Parathyroid adenoma (tissue), 2 donors: Measurements from ENCODE around the gene CYP3A5.
"Not testable (repeated sequence)": the region's sequence is repeated elsewhere in the genome, so short reads cannot be mapped to it uniquely, and the experiment has no call there.

ENCODE experiments used
- H2AFZ ChIP-seq: fragments of 300-600 bp; sonication (generic); one replicate; pipeline ENCODE4 v1.7.0; 2017; ENCODE audit warnings: antibody characterized with exemption, mild to moderate bottlenecking
- H3K27ac ChIP-seq: fragments of 300-600 bp; sonication (generic); one replicate; pipeline ENCODE4 v1.7.0; 2017
- H3K27me3 ChIP-seq: fragments of 300-600 bp; sonication (generic); one replicate; pipeline ENCODE4 v1.7.0; 2017; ENCODE audit warnings: low read length; ENCODE audit not compliant: control insufficient read depth, insufficient read depth
- H3K36me3 ChIP-seq: fragments of 300-600 bp; sonication (generic); one replicate; pipeline ENCODE4 v1.7.0; 2017; ENCODE audit warnings: low read length; ENCODE audit not compliant: control insufficient read depth, insufficient read depth
- H3K4me1 ChIP-seq: fragments of 300-600 bp; sonication (generic); one replicate; pipeline ENCODE4 v1.7.0; 2017; ENCODE audit warnings: control low read depth
- H3K4me2 ChIP-seq: fragments of 300-600 bp; sonication (generic); one replicate; pipeline ENCODE4 v1.7.0; 2017; ENCODE audit warnings: low read length
- H3K4me3 ChIP-seq: fragments of 300-600 bp; sonication (generic); one replicate; pipeline ENCODE4 v1.7.0; 2017; ENCODE audit warnings: low read depth, low read length
- H3K79me2 ChIP-seq: fragments of 300-600 bp; sonication (generic); one replicate; pipeline ENCODE4 v1.7.0; 2017; ENCODE audit warnings: control low read depth
- H3K9ac ChIP-seq: fragments of 300-600 bp; sonication (generic); one replicate; pipeline ENCODE4 v1.7.0; 2017; ENCODE audit warnings: mild to moderate bottlenecking
- H3K9me3 ChIP-seq: fragments of 300-600 bp; sonication (generic); one replicate; pipeline ENCODE4 v1.7.0; 2017; ENCODE audit warnings: low read length; ENCODE audit not compliant: control insufficient read depth
- CTCF ChIP-seq: fragments of 300-600 bp; sonication (generic); IDR thresholded peaks from one replicate; pipeline ENCODE4 v1.7.0; 2017; ENCODE audit warnings: antibody characterized with exemption, mild to moderate bottlenecking
- donor health status: primary hyperparathyroidism.

The CYP3A5 gene

GRCh38 chr7:99694912-99695304 lies 15.1 kb upstream of the CYP3A5 start:
- Histone ChIP-seq H3K79me2 (no peaks in the 10 kb centered on the region), H3K27ac (no peak overlapping the region), H3K36me3 (no peaks in the 10 kb centered on the region), H3K9me3 (no peaks in the 10 kb centered on the region), H3K4me2 (no peak overlapping the region), H3K4me3 (no peak overlapping the region), H3K4me1 (peaks cover 7% of the 10 kb centered on the region), H3K27me3 (no peaks in the 10 kb centered on the region), H2AFZ (no peak overlapping the region), H3K9ac (no peak overlapping the region)
- no peak for TF ChIP-seq CTCF

GRCh38 chr7:99694201-99694911 lies 14.6 kb upstream of the CYP3A5 start:
- H3K36me3 ChIP-seq, result no peaks in the 10 kb centered on the region
- no peak overlapping the region for H3K9ac ChIP-seq
- no peaks in the 10 kb centered on the region for H3K79me2 ChIP-seq
- H3K27me3 ChIP-seq, result no peaks in the 10 kb centered on the region
- peaks cover 7% of the 10 kb centered on the region for H3K4me1 ChIP-seq
- H3K4me3 ChIP-seq, result no peak overlapping the region
- no peak for TF ChIP-seq CTCF
- H3K9me3 ChIP-seq, result no peaks in the 10 kb centered on the region
- peak overlapping the region; percentile 65 for H2AFZ ChIP-seq
- H3K4me2 ChIP-seq, result no peak overlapping the region
- H3K27ac ChIP-seq, result peak overlapping the region; percentile 33

GRCh38 chr7:99693427-99694200 lies 13.8 kb upstream of the CYP3A5 start:
- H3K4me2 ChIP-seq, result no peak overlapping the region
- H3K4me1 ChIP-seq, result peaks cover 7% of the 10 kb centered on the region
- H3K36me3 ChIP-seq, result no peaks in the 10 kb centered on the region
- H3K4me3 ChIP-seq, result no peak overlapping the region
- no peaks in the 10 kb centered on the region for H3K27me3 ChIP-seq
- H3K79me2 ChIP-seq, result no peaks in the 10 kb centered on the region
- H3K27ac ChIP-seq, result peak overlapping the region; percentile 33
- H3K9ac ChIP-seq, result no peak overlapping the region
- no peaks in the 10 kb centered on the region for H3K9me3 ChIP-seq
- TF ChIP-seq CTCF, result no peak
- peak overlapping the region; percentile 65 for H2AFZ ChIP-seq

GRCh38 chr7:99693100-99693426 lies 13.3 kb upstream of the CYP3A5 start:
- Histone ChIP-seq H3K9me3 (no peaks in the 10 kb centered on the region), H3K9ac (no peak overlapping the region), H3K27ac (peak overlapping the region; percentile 33), H3K79me2 (no peaks in the 10 kb centered on the region), H3K4me1 (peaks cover 7% of the 10 kb centered on the region), H3K4me2 (no peak overlapping the region), H2AFZ (peak overlapping the region; percentile 65), H3K4me3 (no peak overlapping the region), H3K27me3 (no peaks in the 10 kb centered on the region), H3K36me3 (no peaks in the 10 kb centered on the region)
- no peak for TF ChIP-seq CTCF

GRCh38 chr7:99692563-99692962 lies 12.8 kb upstream of the CYP3A5 start:
- H3K27me3 ChIP-seq, H3K36me3 ChIP-seq, H3K79me2 ChIP-seq, H3K4me1 ChIP-seq, H3K9me3 ChIP-seq, H3K9ac ChIP-seq, H3K27ac ChIP-seq, H3K4me3 ChIP-seq, H3K4me2 ChIP-seq: not testable (repeated sequence)
- peak overlapping the region; percentile 65 for H2AFZ ChIP-seq

GRCh38 chr7:99691658-99692057 lies 11.9 kb upstream of the CYP3A5 start:
- not testable (repeated sequence) for H3K9ac ChIP-seq, H3K4me2 ChIP-seq, H3K36me3 ChIP-seq, H3K79me2 ChIP-seq, H3K9me3 ChIP-seq, H2AFZ ChIP-seq, H3K4me1 ChIP-seq, H3K4me3 ChIP-seq, H3K27me3 ChIP-seq, H3K27ac ChIP-seq

- H3K27me3 ChIP-seq, H3K4me1 ChIP-seq, H3K36me3 ChIP-seq, H3K27ac ChIP-seq, H3K4me3 ChIP-seq, H3K9ac ChIP-seq, H3K79me2 ChIP-seq, H2AFZ ChIP-seq, H3K4me2 ChIP-seq, H3K9me3 ChIP-seq: not testable (repeated sequence)
Measured at GRCh38 chr7:99690918-99691317, 11.1 kb upstream of the CYP3A5 start.
